ENCODE data around the gene PDE4D.

GRCh38 chr5:59777028-59777427, 116.5 kb downstream of the PDE4D start:
- TF ChIP-seq CTCF (IDR thresholded peaks at IDR 0.05) (no peak), EZH2 (IDR thresholded peaks at IDR 0.05) (no peak)

Measured in neural progenitor cell (in vitro differentiated cells).